GM21529 (cell line): Measurements from ENCODE around the gene PCGF3.
"Not testable (repeated sequence)": the region's sequence is repeated elsewhere in the genome, so short reads cannot be mapped to it uniquely, and the experiment has no call there.

Experiments
- ATAC-seq: cut with Tn5 transposase; IDR thresholded peaks from one replicate; pipeline ENCODE4 v1.9.1; 2021; ENCODE audit not compliant: unreplicated experiment

Gene PCGF3

GRCh38 chr4:722851-723360 is 17.3 kb downstream of the PCGF3 start:
- no peak for ATAC-seq

- no peak for ATAC-seq
These were observed 18.3 kb downstream of the PCGF3 start for GRCh38 chr4:723751-724530.

- ATAC-seq = no peak
These were observed 20.0 kb downstream of the PCGF3 start for GRCh38 chr4:725391-726234.

GRCh38 chr4:726235-726787 is 20.7 kb downstream of the PCGF3 start:
- ATAC-seq = no peak

GRCh38 chr4:726838-727237 is 21.2 kb downstream of the PCGF3 start:
- no peak for ATAC-seq

GRCh38 chr4:727576-727975 is 21.9 kb downstream of the PCGF3 start:
- ATAC-seq = no peak

GRCh38 chr4:729336-730315 is 24.0 kb downstream of the PCGF3 start:
- ATAC-seq = no peak

- ATAC-seq = no peak
These were observed 24.9 kb downstream of the PCGF3 start for GRCh38 chr4:730511-730910.

GRCh38 chr4:730946-731904 is 25.6 kb downstream of the PCGF3 start:
- not testable (repeated sequence) for ATAC-seq

GRCh38 chr4:731954-732353 is 26.3 kb downstream of the PCGF3 start:
- not testable (repeated sequence) for ATAC-seq

GRCh38 chr4:732486-732885 is 26.9 kb downstream of the PCGF3 start:
- no peak for ATAC-seq

- no peak for ATAC-seq
These were observed 27.4 kb downstream of the PCGF3 start for GRCh38 chr4:732911-733630.

GRCh38 chr4:733631-733980 is 28.0 kb downstream of the PCGF3 start:
- no peak for ATAC-seq

GRCh38 chr4:734075-734474 is 28.4 kb downstream of the PCGF3 start:
- no peak for ATAC-seq

- no peak for ATAC-seq
These were observed 29.3 kb downstream of the PCGF3 start for GRCh38 chr4:734951-735350.

- ATAC-seq = no peak
These were observed 30.0 kb downstream of the PCGF3 start for GRCh38 chr4:735583-735982.

- not testable (repeated sequence) for ATAC-seq
These were observed 30.9 kb downstream of the PCGF3 start for GRCh38 chr4:736561-736960.

- no peak for ATAC-seq
These were observed 33.2 kb downstream of the PCGF3 start for GRCh38 chr4:738781-739280.

- ATAC-seq = no peak
These were observed 33.9 kb downstream of the PCGF3 start for GRCh38 chr4:739569-739968.
